GM18526 (cell line): ENCODE data around the gene CRYL1.

Source experiments
- POLR2A ChIP-seq: IDR thresholded peaks from 3 replicates; pipeline ENCODE4 v1.6.1; 2011; ENCODE audit not compliant: insufficient read length; ENCODE audit errors: extremely low read depth

Gene CRYL1

GRCh38 chr13:20547479-20547908, 21.8 kb upstream of the CRYL1 start:
- no peak for TF ChIP-seq POLR2A

- TF ChIP-seq POLR2A: no peak
Observed at GRCh38 chr13:20546556-20546955, 20.9 kb upstream of the CRYL1 start.

- TF ChIP-seq POLR2A: no peak
Observed at GRCh38 chr13:20544201-20544923, 18.7 kb upstream of the CRYL1 start.

- TF ChIP-seq POLR2A: no peak
Observed at GRCh38 chr13:20536992-20537391, 11.3 kb upstream of the CRYL1 start.

GRCh38 chr13:20534038-20534608, 8.5 kb upstream of the CRYL1 start:
- no peak for TF ChIP-seq POLR2A

GRCh38 chr13:20528452-20528851, 2.8 kb upstream of the CRYL1 start:
- no peak for TF ChIP-seq POLR2A

GRCh38 chr13:20526664-20527063, 1.0 kb upstream of the CRYL1 start:
- TF ChIP-seq POLR2A: no peak

GRCh38 chr13:20525144-20525600, 485 bp downstream of the CRYL1 start:
- no peak for TF ChIP-seq POLR2A

GRCh38 chr13:20521364-20522115, 4.1 kb downstream of the CRYL1 start:
- TF ChIP-seq POLR2A: no peak

- no peak for TF ChIP-seq POLR2A
Observed at GRCh38 chr13:20519875-20520274, 5.8 kb downstream of the CRYL1 start.

- TF ChIP-seq POLR2A: no peak
Observed at GRCh38 chr13:20518660-20519100, 7.0 kb downstream of the CRYL1 start.

GRCh38 chr13:20514866-20515265, 10.8 kb downstream of the CRYL1 start:
- no peak for TF ChIP-seq POLR2A

GRCh38 chr13:20513466-20513995, 12.1 kb downstream of the CRYL1 start:
- no peak for TF ChIP-seq POLR2A

GRCh38 chr13:20512042-20512683, 13.5 kb downstream of the CRYL1 start:
- TF ChIP-seq POLR2A: no peak

GRCh38 chr13:20506696-20507095, 19.0 kb downstream of the CRYL1 start:
- TF ChIP-seq POLR2A: no peak
